MCF 10A (cell line): ENCODE data around the gene TIAM2. TPM values are rescaled to one million over a fixed set of nuclear protein-coding genes. Genes with fewer than 3 reads are reported as not detected.

Experiments used
- BruUV-seq: library from RNA; stranded (reverse); fragments of 400-500 nt; replicated peaks from 2 replicates; lab custom pipeline; 2021; lab: Mats Ljungman, UMichigan
- CTCF ChIA-PET: fragments of 300-600 bp; sonication (Branson Sonifier 250); formaldehyde crosslinking; extraction: SDS; loops from one replicate; lab custom pipeline; 2021; ENCODE audit warnings: antibody characterized with exemption, inconsistent platforms; lab: Yijun Ruan, JAX
- POLR2A ChIA-PET: fragments of 300-600, 350-650 bp; sonication (Branson Sonifier 250); formaldehyde crosslinking; extraction: SDS; loops from one replicate; lab custom pipeline; 2020; ENCODE audit warnings: antibody characterized with exemption, inconsistent platforms; lab: Yijun Ruan, JAX
- DNase-seq: peaks from one replicate; pipeline ENCODE4 v3.0.0-alpha.2; 2018; ENCODE audit not compliant: unreplicated experiment
- H3K27ac Mint-ChIP-seq: one replicate; pipeline ENCODE4 v1.8.0; 2022; ENCODE audit warnings: mild to moderate bottlenecking, low read depth, mixed read lengths; ENCODE audit not compliant: unreplicated experiment
- H3K27me3 Mint-ChIP-seq: one replicate; pipeline ENCODE4 v1.8.0; 2022; ENCODE audit warnings: mixed read lengths; ENCODE audit not compliant: insufficient read depth, unreplicated experiment
- H3K36me3 Mint-ChIP-seq: one replicate; pipeline ENCODE4 v1.8.0; 2022; ENCODE audit warnings: mild to moderate bottlenecking, moderate library complexity, mixed read lengths; ENCODE audit not compliant: insufficient read depth, unreplicated experiment
- H3K4me1 Mint-ChIP-seq: one replicate; pipeline ENCODE4 v1.8.0; 2022; ENCODE audit warnings: mixed read lengths; ENCODE audit not compliant: insufficient read depth, unreplicated experiment
- H3K4me3 Mint-ChIP-seq: one replicate; pipeline ENCODE4 v1.8.0; 2022; ENCODE audit warnings: mild to moderate bottlenecking, moderate library complexity, mixed read lengths; ENCODE audit not compliant: unreplicated experiment
- H3K9me3 Mint-ChIP-seq: one replicate; pipeline ENCODE4 v1.8.0; 2022; ENCODE audit warnings: mixed read lengths; ENCODE audit not compliant: unreplicated experiment
- intact Hi-C: fragments of 100-400 bp; cut with micrococcal nuclease; formaldehyde crosslinking; loops from 2 replicates; pipeline ENCODE4 v1.14.1; 2022
- total RNA-seq: library from RNA; stranded (reverse); gene quantifications from 2 replicates; pipeline ENCODE4 v1.2.3, GENCODE V29; 2022
- TF ChIP-seq, protein P1 (sequence below): fragments of 200-600 bp; IDR thresholded peaks from one replicate; pipeline ENCODE4 v1.8.0; 2022; ENCODE audit warnings: antibody characterized with exemption, mild to moderate bottlenecking; ENCODE audit not compliant: unreplicated experiment

Gene TIAM2
- total RNA-seq, 1 experiment from 2014 or later: 3.1 TPM

DNA sequence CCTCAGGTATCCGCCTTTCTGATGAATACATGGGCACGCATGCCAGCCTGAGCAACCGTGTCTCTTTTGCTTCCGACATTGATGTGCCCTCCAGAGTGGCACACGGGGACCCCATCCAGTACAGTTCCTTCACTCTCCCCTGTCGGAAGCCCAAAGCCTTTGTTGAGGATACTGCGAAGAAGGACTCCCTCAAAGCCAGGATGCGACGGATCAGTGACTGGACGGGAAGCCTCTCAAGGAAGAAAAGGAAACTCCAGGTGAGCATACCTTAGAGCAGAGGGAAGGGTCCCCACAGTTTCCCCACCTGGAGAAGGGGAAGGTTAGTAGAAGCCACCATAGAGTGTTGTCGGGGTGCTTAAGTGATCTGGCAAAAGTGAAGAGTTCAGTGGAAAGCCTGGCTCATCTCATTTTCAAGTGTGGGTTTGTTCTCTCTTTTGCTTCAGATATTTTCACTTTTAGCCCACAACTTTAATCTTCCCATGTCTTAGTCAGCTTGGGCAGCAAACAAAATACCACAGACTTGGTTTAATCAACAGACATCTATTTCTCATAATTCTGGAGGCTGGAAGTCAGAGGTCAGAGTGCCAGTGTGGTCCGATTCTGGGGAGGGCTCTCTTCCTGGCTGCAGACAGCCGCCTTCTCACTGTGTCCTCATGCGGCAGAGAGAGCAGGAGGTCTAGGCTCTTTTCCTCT, 135.2 kb downstream of the TIAM2 start:
- Mint-ChIP-seq H3K27ac (no peak overlapping the region), H3K27me3 (no peaks in the 10 kb centered on the region), H3K9me3 (no peaks in the 10 kb centered on the region), H3K4me1 (no peaks in the 10 kb centered on the region), H3K36me3 (no peaks in the 10 kb centered on the region), H3K4me3 (no peak overlapping the region)
- CTCF ChIA-PET: no interaction called here
- BruUV-seq: no TSS peak
- intact Hi-C loops: no loop called here
- POLR2A ChIA-PET: no interaction called here
- TF ChIP-seq, protein P1, sequence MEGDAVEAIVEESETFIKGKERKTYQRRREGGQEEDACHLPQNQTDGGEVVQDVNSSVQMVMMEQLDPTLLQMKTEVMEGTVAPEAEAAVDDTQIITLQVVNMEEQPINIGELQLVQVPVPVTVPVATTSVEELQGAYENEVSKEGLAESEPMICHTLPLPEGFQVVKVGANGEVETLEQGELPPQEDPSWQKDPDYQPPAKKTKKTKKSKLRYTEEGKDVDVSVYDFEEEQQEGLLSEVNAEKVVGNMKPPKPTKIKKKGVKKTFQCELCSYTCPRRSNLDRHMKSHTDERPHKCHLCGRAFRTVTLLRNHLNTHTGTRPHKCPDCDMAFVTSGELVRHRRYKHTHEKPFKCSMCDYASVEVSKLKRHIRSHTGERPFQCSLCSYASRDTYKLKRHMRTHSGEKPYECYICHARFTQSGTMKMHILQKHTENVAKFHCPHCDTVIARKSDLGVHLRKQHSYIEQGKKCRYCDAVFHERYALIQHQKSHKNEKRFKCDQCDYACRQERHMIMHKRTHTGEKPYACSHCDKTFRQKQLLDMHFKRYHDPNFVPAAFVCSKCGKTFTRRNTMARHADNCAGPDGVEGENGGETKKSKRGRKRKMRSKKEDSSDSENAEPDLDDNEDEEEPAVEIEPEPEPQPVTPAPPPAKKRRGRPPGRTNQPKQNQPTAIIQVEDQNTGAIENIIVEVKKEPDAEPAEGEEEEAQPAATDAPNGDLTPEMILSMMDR: no peak
- DNase-seq: no peak

- Mint-ChIP-seq H3K36me3 (no peaks in the 10 kb centered on the region), H3K27me3 (no peaks in the 10 kb centered on the region), H3K27ac (no peak overlapping the region), H3K4me3 (no peak overlapping the region), H3K9me3 (no peaks in the 10 kb centered on the region), H3K4me1 (no peaks in the 10 kb centered on the region)
- TF ChIP-seq, protein P1: no peak
- POLR2A ChIA-PET: interaction anchor here (0.5 to 0.7 kb wide), 2 partner anchors 41 to 102 kb away, joined by 3 read pairs; no protein-coding TSS in a partner anchor
- no peak for DNase-seq
- CTCF ChIA-PET: no interaction called here
- BruUV-seq: no TSS peak
- intact Hi-C loops: no loop called here
Measured at GRCh38 chr6:155132617-155133016, 137.5 kb downstream of the TIAM2 start.

GRCh38 chr6:155141002-155141401, 145.9 kb downstream of the TIAM2 start:
- ChIA-PET CTCF (no interaction called here), POLR2A (no interaction called here)
- Mint-ChIP-seq H3K36me3 (no peaks in the 10 kb centered on the region), H3K9me3 (no peaks in the 10 kb centered on the region), H3K4me3 (no peak overlapping the region), H3K27ac (no peak overlapping the region), H3K27me3 (no peaks in the 10 kb centered on the region), H3K4me1 (peaks cover 17% of the 10 kb centered on the region)
- TF ChIP-seq, protein P1: no peak
- no TSS peak for BruUV-seq
- no peak for DNase-seq
- intact Hi-C loops: no loop called here

GRCh38 chr6:155141512-155141911, 146.4 kb downstream of the TIAM2 start:
- POLR2A ChIA-PET: no interaction called here
- CTCF ChIA-PET: no interaction called here
- Mint-ChIP-seq H3K9me3 (no peaks in the 10 kb centered on the region), H3K27me3 (no peaks in the 10 kb centered on the region), H3K36me3 (no peaks in the 10 kb centered on the region), H3K4me1 (peaks cover 17% of the 10 kb centered on the region), H3K27ac (no peak overlapping the region), H3K4me3 (no peak overlapping the region)
- intact Hi-C loops: no loop called here
- TF ChIP-seq, protein P1: no peak
- DNase-seq: no peak
- BruUV-seq: no TSS peak
